Left lung (tissue), 10 donors: ENCODE results near the gene CRYGD. TPM values are rescaled to one million over a fixed set of nuclear protein-coding genes. Genes with fewer than 3 reads are reported as not detected.

ENCODE experiments used
- ATAC-seq: fragments of 200-7000 bp; cut with Tn5 transposase; one replicate; pipeline ENCODE4 v1.9.1; 2020; ENCODE audit warnings: moderate library complexity
- DNase-seq, 4 donors: peaks; one replicate each; pipeline ENCODE4 v3.0.0-alpha.2; 2013 to 2020
- H3K27ac ChIP-seq, 2 donors: fragments of 200-600 bp; sonication (generic) in 1 of 2; one replicate each; pipeline versions ENCODE4 v1.5.0 to v1.8.0; 2020 to 2021
- H3K27me3 ChIP-seq, 2 donors: fragments of 200-600 bp; sonication (generic) in 1 of 2; one replicate each; pipeline versions ENCODE4 v1.5.0 to v1.8.0; 2020 to 2021
- H3K36me3 ChIP-seq, 2 donors: fragments of 200-600 bp; sonication (generic) in 1 of 2; one replicate each; pipeline versions ENCODE4 v1.5.0 to v1.8.0; 2020 to 2021
- H3K4me1 ChIP-seq, 2 donors: fragments of 200-600 bp; one replicate each; pipeline ENCODE4 v1.8.0; 2021
- H3K4me3 ChIP-seq, 2 donors: fragments of 200-600 bp; sonication (generic) in 1 of 2; one replicate each; pipeline versions ENCODE4 v1.5.0 to v1.8.0; 2020 to 2021; ENCODE audit warnings: mild to moderate bottlenecking in 1 of 2
- H3K9me3 ChIP-seq, 2 donors: fragments of 200-600 bp; sonication (generic) in 1 of 2; one replicate each; pipeline versions ENCODE4 v1.5.0 to v1.8.0; 2020 to 2021
- CTCF ChIP-seq, 2 donors: fragments of 200-600 bp; sonication (generic) in 1 of 2; IDR thresholded peaks; one replicate each; pipeline versions ENCODE4 v1.5.0 to v1.8.0; 2021; ENCODE audit warnings: antibody characterized with exemption in 2 of 2
- intact Hi-C, 2 donors: fragments of 100-400 bp; cut with DNase I; formaldehyde crosslinking; loops; one replicate each; pipeline versions ENCODE4 v1.11.2 to v1.14.2; 2022
- polyA plus RNA-seq, 6 donors: library from polyadenylated mRNA; unstranded; fragments of 120-200 nt; gene quantifications; one replicate each; pipeline ENCODE4 v1.2.1, GENCODE V29; 2013; ENCODE audit not compliant: insufficient read length in 6 of 6
- total RNA-seq, 2 donors: library from RNA; stranded (reverse); fragmentation: NEBNext Ultra II Directional; extraction: Animal tissue kit (Norgen Biotek cat#: 25700); gene quantifications; one replicate each; pipeline ENCODE4 v1.2.1, GENCODE V29; 2021
- donor health status: DM: no; HTN: yes; CAD: no.
- donor health status: DM: no; HTN: no; CAD: no.

The CRYGD gene
- total and polyA plus RNA-seq, 8 donors, result 0.24 TPM; not detected in 7

- intact Hi-C loops, result no loop called here
- no peak overlapping the region for H3K27ac ChIP-seq
- no peak for ATAC-seq
These were observed 6.4 kb upstream of the CRYGD start for GRCh38 chr2:208130712-208131110.

DNA sequence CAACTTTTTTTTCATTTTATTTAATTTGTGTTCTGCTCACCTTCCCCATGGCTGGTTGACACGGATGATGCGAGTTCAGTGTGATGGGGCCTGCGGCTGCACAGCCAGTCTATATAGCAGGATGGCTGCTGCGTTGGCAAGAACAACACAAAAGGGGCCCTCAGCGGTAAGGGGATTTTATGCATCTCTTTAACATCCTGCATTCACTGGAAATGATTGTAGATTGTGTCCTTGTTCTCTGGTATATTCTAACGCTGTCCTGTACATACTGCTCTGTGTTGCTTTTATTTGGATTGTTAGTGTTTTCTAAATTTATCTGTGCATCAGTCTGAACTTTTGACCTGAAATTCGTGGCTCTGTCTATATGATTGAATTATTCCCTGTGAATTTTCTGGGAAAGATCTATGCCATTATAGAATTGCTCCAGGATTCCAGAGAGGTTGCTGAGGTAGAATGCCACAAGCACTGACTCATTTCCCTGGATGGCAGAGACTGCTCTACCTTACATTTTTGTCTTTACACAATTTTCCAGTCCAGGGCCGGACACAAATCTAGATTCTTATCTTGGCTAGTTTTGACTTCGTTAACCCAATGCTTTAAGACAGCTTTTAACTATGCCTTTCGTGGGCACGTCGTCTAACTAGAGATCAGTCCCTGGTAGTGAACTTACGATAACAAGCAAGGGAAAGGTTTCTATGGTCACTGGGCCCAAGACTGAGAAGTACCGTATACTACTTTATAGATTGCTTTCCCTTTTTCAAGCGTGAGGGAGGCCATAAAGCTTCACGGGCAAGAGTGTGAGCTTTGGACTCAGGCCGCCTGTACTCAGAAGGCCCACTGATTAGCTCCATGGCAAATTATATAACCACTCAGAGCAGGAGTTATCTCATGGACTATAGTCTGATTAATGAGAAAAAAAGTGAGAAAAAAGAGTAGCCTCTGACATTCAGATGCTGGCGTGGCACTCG lies 5.7 kb upstream of the CRYGD start, which contains the start of gene CRYGC:
Gene CRYGC, minus strand, starts transcription at position 85 of the 968 bp plus-strand sequence. Its CDS starts 36 bp downstream, at position 49.
- H3K4me3 ChIP-seq, result no peak within 1 kb of the TSS
- peaks cover 0 to 9% of the 10 kb centered on the region in 2 donors for H3K27me3 ChIP-seq
- H3K9me3 ChIP-seq, result no peaks in the 10 kb centered on the region
- DNase-seq (no peak), ATAC-seq (no peak)
- intact Hi-C loops, result no loop called here
- H3K36me3 ChIP-seq, result no peaks in the 10 kb centered on the region
- no peaks in the 10 kb centered on the region for H3K4me1 ChIP-seq
- H3K27ac ChIP-seq, result no peak within 1 kb of the TSS
- TF ChIP-seq CTCF (IDR thresholded peaks at IDR 0.05), result no peak

More at GRCh38 chr2:208130712-208131110, 6.4 kb upstream of the CRYGD start:
- Histone ChIP-seq H3K4me3 (no peak overlapping the region), H3K36me3 (no peaks in the 10 kb centered on the region), H3K9me3 (no peaks in the 10 kb centered on the region), H3K27me3 (peaks cover 0 to 4% of the 10 kb centered on the region in 2 donors), H3K4me1 (no peaks in the 10 kb centered on the region)
- DNase-seq, result no peak
- TF ChIP-seq CTCF (IDR thresholded peaks at IDR 0.05), result no peak

- ATAC-seq (no peak), DNase-seq (no peak)
- Histone ChIP-seq H3K4me1 (peaks cover 0 to 11% of the 10 kb centered on the region in 2 donors), H3K27ac (no peak overlapping the region), H3K4me3 (no peak overlapping the region), H3K36me3 (no peaks in the 10 kb centered on the region), H3K27me3 (peaks cover 16 to 26% of the 10 kb centered on the region in 2 donors), H3K9me3 (no peaks in the 10 kb centered on the region)
- intact Hi-C loops, result no loop called here
- no peak for TF ChIP-seq CTCF (IDR thresholded peaks at IDR 0.05)
These were observed 3.8 kb upstream of the CRYGD start for GRCh38 chr2:208128136-208128535.

- no peak for TF ChIP-seq CTCF (IDR thresholded peaks at IDR 0.05)
- DNase-seq (no peak), ATAC-seq (no peak)
- no peaks in the 10 kb centered on the region for H3K9me3 ChIP-seq
- no peak overlapping the region for H3K4me3 ChIP-seq
- intact Hi-C loops, result no loop called here
- no peaks in the 10 kb centered on the region for H3K36me3 ChIP-seq
- H3K4me1 ChIP-seq, result peaks cover 0 to 11% of the 10 kb centered on the region in 2 donors
- H3K27ac ChIP-seq, result no peak overlapping the region
- H3K27me3 ChIP-seq, result peaks cover 16 to 32% of the 10 kb centered on the region in 2 donors
These were observed 2.8 kb upstream of the CRYGD start for GRCh38 chr2:208127090-208127489.

- no peak overlapping the region for H3K27ac ChIP-seq
- ATAC-seq (no peak), DNase-seq (no peak)
- intact Hi-C loops, result no loop called here
- H3K4me1 ChIP-seq, result peaks cover 0 to 11% of the 10 kb centered on the region in 2 donors
- no peak overlapping the region for H3K4me3 ChIP-seq
- H3K27me3 ChIP-seq, result peaks cover 16 to 32% of the 10 kb centered on the region in 2 donors
- TF ChIP-seq CTCF (IDR thresholded peaks at IDR 0.05), result no peak
- no peaks in the 10 kb centered on the region for H3K36me3 ChIP-seq
- H3K9me3 ChIP-seq, result no peaks in the 10 kb centered on the region
These were observed 927 bp upstream of the CRYGD start for GRCh38 chr2:208125251-208125650.
